GM19351 (cell line): ENCODE measurements around the gene RENBP.

Experiments
- ATAC-seq: cut with Tn5 transposase; IDR thresholded peaks from one replicate; pipeline ENCODE4 v1.9.1; 2021; ENCODE audit warnings: mild to moderate bottlenecking, moderate library complexity; ENCODE audit not compliant: unreplicated experiment

Gene RENBP

GRCh38 chrX:153921511-153922446, 22.7 kb downstream of the RENBP start:
- ATAC-seq = no peak

DNA sequence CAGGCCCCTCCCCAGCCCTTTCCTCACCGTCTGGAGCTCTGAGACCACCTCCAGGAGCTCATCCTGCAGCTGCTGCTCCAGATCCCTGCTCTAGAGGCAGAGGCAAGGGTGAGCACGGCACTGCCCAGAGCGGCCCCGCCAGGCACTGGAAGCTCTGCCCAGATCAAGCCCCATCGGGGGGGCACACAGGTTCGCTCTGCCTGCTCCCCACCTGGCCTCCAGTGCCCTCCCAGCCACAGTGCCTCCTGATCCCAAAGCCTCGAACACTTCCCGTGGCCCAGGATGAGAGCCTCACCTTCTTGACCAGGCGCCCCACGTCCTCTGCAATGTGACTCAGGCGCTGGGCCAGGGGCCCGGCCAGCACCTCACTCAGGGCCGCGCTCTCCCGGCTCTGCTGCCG, 23.4 kb downstream of the RENBP start:
- no peak for ATAC-seq

GRCh38 chrX:153920546-153920945, 23.9 kb downstream of the RENBP start:
- ATAC-seq = no peak

GRCh38 chrX:153919281-153919680, 25.2 kb downstream of the RENBP start:
- ATAC-seq = no peak

GRCh38 chrX:153917869-153918268, 26.6 kb downstream of the RENBP start:
- no peak for ATAC-seq

GRCh38 chrX:153913701-153914100, 30.7 kb downstream of the RENBP start:
- no peak for ATAC-seq

GRCh38 chrX:153913211-153913610, 31.2 kb downstream of the RENBP start:
- no peak for ATAC-seq

GRCh38 chrX:153911798-153912197, 32.6 kb downstream of the RENBP start:
- no peak for ATAC-seq

- ATAC-seq = no peak
Observed at GRCh38 chrX:153910446-153910845, 34.0 kb downstream of the RENBP start.

GRCh38 chrX:153909980-153910360, 34.5 kb downstream of the RENBP start:
- no peak for ATAC-seq

DNA sequence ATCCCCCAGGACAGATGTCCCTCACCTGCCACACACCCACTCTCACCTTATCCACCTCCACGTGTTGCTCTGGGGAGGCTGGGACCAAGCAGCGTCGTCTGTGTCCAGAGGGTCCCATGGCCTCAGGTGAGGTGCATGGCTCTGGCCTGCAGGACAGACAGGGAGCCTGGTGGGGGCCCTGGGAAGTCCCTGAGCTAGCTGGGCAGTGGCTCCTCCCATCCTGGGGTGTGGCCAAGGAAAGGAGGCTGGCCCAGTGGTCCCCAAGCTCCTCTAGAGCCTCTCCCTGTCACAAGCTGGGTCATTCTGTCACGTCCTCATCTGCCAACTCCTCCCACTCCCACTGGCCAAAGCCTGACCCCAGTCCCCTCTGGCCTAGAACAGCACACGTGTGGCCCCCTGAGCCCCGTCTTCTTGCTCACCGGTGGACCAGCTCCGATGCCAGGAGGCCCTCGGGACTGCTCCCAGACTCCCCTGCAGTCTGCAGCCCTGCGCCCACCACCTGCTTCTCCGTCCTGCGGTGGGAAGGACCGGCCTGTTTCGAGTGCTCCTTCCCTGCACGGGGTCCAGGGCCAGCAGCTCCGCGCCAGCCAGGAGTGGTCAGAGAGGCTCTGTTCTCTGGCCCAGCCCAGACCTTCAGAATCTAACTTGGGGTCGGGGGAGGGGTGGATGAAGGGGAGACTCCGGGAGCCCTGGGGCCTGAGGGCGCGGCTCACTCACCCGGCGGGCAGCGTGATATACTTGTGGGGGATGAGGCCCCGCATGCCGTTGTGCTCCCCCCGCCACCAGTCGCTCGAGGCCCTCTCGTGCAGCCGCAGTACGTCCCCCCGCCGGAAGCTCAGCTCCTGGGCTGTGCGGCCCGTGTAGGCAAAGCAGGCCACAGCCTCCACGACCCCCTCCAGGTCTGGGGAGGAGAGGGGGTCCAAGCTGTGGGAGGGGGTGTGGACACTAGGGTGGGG, 35.1 kb downstream of the RENBP start:
- peak; percentile 61 for ATAC-seq

DNA sequence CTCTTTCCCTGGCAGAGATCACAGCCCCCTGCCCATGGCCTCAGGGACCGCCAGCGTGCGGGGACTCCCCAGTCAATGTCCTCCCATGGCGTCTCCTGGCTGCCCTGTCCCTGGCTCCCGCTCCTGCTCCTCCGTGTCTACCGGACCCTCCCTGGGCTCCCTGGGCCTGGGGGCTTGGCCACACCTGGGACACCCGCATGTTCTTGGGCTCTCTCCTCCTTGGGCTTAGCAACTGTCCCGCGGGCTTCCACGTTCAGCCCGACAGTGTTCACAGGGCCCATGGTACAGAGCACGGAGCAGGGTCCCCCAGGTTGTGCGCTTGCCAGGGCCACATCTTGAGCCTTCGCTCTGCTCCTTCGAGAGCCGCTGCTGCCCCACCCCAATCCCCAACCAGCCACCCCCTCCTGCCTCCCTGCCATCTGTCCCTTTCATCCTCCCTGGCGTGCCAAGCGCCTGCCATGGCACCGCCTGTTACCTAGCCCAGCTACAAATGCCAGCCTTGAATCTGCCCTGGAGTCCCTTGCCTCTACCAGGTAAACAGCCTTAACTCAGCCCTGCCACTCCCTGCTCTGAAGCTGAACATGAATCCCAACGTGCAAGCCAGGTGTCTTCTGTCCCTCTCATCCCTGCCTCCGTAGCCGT, 36.1 kb downstream of the RENBP start:
- ATAC-seq = no peak

GRCh38 chrX:153907456-153907855, 37.0 kb downstream of the RENBP start:
- ATAC-seq = no peak

GRCh38 chrX:153906126-153906917, 38.1 kb downstream of the RENBP start:
- no peak for ATAC-seq

DNA sequence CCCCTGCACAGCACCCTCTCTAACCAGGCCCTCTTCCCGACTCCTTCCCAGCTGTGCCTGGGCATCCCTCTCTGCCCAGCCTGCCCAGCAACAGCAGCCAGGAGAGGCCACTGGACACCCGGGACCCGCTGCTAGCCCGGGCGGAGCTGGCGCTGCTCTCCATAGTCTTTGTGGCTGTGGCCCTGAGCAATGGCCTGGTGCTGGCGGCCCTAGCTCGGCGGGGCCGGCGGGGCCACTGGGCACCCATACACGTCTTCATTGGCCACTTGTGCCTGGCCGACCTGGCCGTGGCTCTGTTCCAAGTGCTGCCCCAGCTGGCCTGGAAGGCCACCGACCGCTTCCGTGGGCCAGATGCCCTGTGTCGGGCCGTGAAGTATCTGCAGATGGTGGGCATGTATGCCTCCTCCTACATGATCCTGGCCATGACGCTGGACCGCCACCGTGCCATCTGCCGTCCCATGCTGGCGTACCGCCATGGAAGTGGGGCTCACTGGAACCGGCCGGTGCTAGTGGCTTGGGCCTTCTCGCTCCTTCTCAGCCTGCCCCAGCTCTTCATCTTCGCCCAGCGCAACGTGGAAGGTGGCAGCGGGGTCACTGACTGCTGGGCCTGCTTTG, 38.9 kb downstream of the RENBP start:
- no peak for ATAC-seq

GRCh38 chrX:153903991-153904957, 40.2 kb downstream of the RENBP start, which contains the start of gene AVPR2:
TSS of gene AVPR2 (plus strand) at chrX:153904673. CDS start at chrX:153905146, 473 bp downstream.
- no peak for ATAC-seq

DNA sequence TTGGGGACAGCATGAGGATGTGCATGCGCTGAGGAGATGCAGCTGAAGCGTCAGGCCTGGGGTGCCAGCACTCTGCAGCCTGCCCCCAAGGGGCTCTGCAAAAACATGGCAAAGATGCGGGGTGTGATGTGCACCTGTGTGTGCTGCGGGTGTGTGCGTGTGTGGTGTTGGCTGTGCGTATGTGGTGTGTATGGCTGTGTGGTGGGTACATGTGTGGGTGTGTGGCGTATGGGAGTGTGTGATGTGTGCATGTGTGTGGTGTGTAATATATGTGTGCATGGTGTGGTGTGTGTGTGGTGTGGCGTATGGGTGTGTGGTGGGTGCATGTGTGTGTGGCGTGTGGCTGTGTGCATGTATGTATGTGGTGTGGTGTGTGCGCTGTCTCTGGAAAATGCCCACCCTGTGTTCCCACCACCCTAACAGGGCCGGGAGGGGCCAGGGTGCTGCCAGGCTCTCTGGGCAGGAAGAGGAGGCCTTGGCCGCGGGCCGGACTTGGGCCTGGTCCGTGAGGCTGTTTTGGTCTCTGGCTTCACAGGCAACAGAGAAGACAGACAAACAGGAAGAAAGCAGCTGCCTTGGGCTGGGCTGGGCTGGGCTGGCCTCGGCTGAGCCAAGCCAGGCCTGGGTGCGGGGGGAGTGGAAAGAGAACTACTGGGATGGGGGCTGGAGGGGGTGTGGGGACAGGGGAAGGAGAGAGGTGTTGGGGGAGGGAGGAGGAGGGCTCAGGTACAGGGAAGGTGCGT, 41.0 kb downstream of the RENBP start:
- no peak for ATAC-seq

GRCh38 chrX:153902385-153902784, 42.1 kb downstream of the RENBP start:
- no peak for ATAC-seq
